Stimulated activated CD8-positive, alpha-beta memory T cell treated with anti-CD3 and anti-CD28 coated beads, Interleukin-15, amount 100 ng/mL, for 4 hours (primary cell): ENCODE data around the gene CNIH3.
"Not testable (repeated sequence)": the region's sequence is repeated elsewhere in the genome, so short reads cannot be mapped to it uniquely, and the experiment has no call there.

Experiments used
- DNase-seq, 2 donors: peaks; one replicate each; pipeline ENCODE4 v3.0.0-alpha.2; 2020; ENCODE audit warnings: low read depth in 2 of 2

CNIH3 gene

GRCh38 chr1:224615861-224616755, at the start of gene CNIH3:
Gene CNIH3 (plus strand): TSS chr1:224616317. CDS start chr1:224617175, 858 bp downstream.
- DNase-seq = no peak

- not testable (repeated sequence) for DNase-seq
Measured at GRCh38 chr1:224566492-224566891, 49.6 kb upstream of the CNIH3 start.

GRCh38 chr1:224569276-224569675, 46.8 kb upstream of the CNIH3 start:
- no peak for DNase-seq

GRCh38 chr1:224571975-224572374, 44.1 kb upstream of the CNIH3 start:
- not testable (repeated sequence) for DNase-seq

GRCh38 chr1:224579526-224579925, 36.6 kb upstream of the CNIH3 start:
- DNase-seq = no peak

GRCh38 chr1:224580006-224580405, 36.1 kb upstream of the CNIH3 start:
- DNase-seq = no peak

GRCh38 chr1:224582041-224582440, 34.1 kb upstream of the CNIH3 start:
- no peak for DNase-seq

- DNase-seq = no peak
Measured at GRCh38 chr1:224583774-224584173, 32.3 kb upstream of the CNIH3 start.

- DNase-seq = no peak
Measured at GRCh38 chr1:224585051-224585450, 31.1 kb upstream of the CNIH3 start.

- DNase-seq = no peak
Measured at GRCh38 chr1:224587051-224587450, 29.1 kb upstream of the CNIH3 start.

GRCh38 chr1:224588515-224588914, 27.6 kb upstream of the CNIH3 start:
- no peak for DNase-seq

- DNase-seq = no peak
Measured at GRCh38 chr1:224589006-224589405, 27.1 kb upstream of the CNIH3 start.

GRCh38 chr1:224591326-224591725, 24.8 kb upstream of the CNIH3 start:
- no peak for DNase-seq

- DNase-seq = no peak
Measured at GRCh38 chr1:224592636-224593582, 23.2 kb upstream of the CNIH3 start.

- DNase-seq = no peak
Measured at GRCh38 chr1:224594360-224594759, 21.8 kb upstream of the CNIH3 start.

GRCh38 chr1:224594851-224595250, 21.3 kb upstream of the CNIH3 start:
- DNase-seq = no peak

- DNase-seq = no peak
Measured at GRCh38 chr1:224605482-224606181, 10.5 kb upstream of the CNIH3 start.

- no peak for DNase-seq
Measured at GRCh38 chr1:224607188-224608148, 8.6 kb upstream of the CNIH3 start.

GRCh38 chr1:224609333-224609732, 6.8 kb upstream of the CNIH3 start:
- DNase-seq = no peak

GRCh38 chr1:224612246-224612645, 3.9 kb upstream of the CNIH3 start:
- DNase-seq = no peak

- DNase-seq = no peak
Measured at GRCh38 chr1:224613486-224613885, 2.6 kb upstream of the CNIH3 start.
